Natural killer cell (primary cell): ENCODE measurements around the gene GUCA2B. TPM values are rescaled to one million over a fixed set of nuclear protein-coding genes. Genes with fewer than 3 reads are reported as not detected.

Experiments used
- ATAC-seq, 3 donors: fragments of 150-1000 bp in 2 of 3; fragments of 200-7000 bp in 1 of 3; cut with Tn5 transposase; 1 replicate in 1 of 3; 2 replicates in 2 of 3; pipeline ENCODE4 v1.10.0; 2021; ENCODE audit warnings: mild to moderate bottlenecking in 2 of 3, moderate library complexity in 2 of 3
- DNase-seq, 2 donors: peaks; one replicate each; pipeline versions ENCODE4 v3.0.0 to v3.0.0-alpha.2; 2013 to 2021; ENCODE audit warnings: mixed read lengths in 1 of 2
- H3K27ac ChIP-seq: one replicate; pipeline ENCODE4 v1.5.1; 2013; ENCODE audit warnings: mild to moderate bottlenecking, low read length
- H3K27me3 ChIP-seq: one replicate; pipeline ENCODE4 v1.6.1; 2013; ENCODE audit warnings: low read length; ENCODE audit not compliant: control insufficient read depth, insufficient read depth
- H3K36me3 ChIP-seq: one replicate; pipeline ENCODE4 v1.6.1; 2013; ENCODE audit warnings: low read length; ENCODE audit not compliant: control insufficient read depth, insufficient read depth
- H3K4me1 ChIP-seq: one replicate; pipeline ENCODE4 v1.6.1; 2013; ENCODE audit warnings: low read length; ENCODE audit not compliant: control insufficient read depth, insufficient read depth
- H3K4me3 ChIP-seq: one replicate; pipeline ENCODE4 v1.5.1; 2013; ENCODE audit warnings: low read length
- H3K9me3 ChIP-seq: one replicate; pipeline ENCODE4 v1.6.1; 2013; ENCODE audit warnings: low read length; ENCODE audit not compliant: control insufficient read depth, insufficient read depth
- H3K27ac Mint-ChIP-seq, 2 donors: one replicate each; pipeline ENCODE4 v1.8.0; 2022; ENCODE audit warnings: mild to moderate bottlenecking in 2 of 2, mixed read lengths in 2 of 2, moderate library complexity in 1 of 2
- H3K27me3 Mint-ChIP-seq, 2 donors: one replicate each; pipeline ENCODE4 v1.8.0; 2022; ENCODE audit warnings: low read depth in 2 of 2, mixed read lengths in 2 of 2
- H3K36me3 Mint-ChIP-seq: one replicate; pipeline ENCODE4 v1.8.0; 2022; ENCODE audit warnings: mixed read lengths
- H3K4me1 Mint-ChIP-seq, 2 donors: one replicate each; pipeline ENCODE4 v1.8.0; 2022; ENCODE audit warnings: mixed read lengths in 2 of 2
- H3K4me3 Mint-ChIP-seq: one replicate; pipeline ENCODE4 v1.8.0; 2022; ENCODE audit warnings: mild to moderate bottlenecking, moderate library complexity, mixed read lengths
- H3K9me3 Mint-ChIP-seq, 2 donors: one replicate each; pipeline ENCODE4 v1.8.0; 2022; ENCODE audit warnings: mixed read lengths in 2 of 2
- CTCF ChIP-seq: fragments of 200-600 bp; IDR thresholded peaks from one replicate; pipeline ENCODE4 v1.8.0; 2022; ENCODE audit warnings: antibody characterized with exemption
- WGBS: methylation state at CpG from one replicate; pipeline ENCODE4 v1.1.7; 2013; ENCODE audit warnings: missing lambda C conversion rate; ENCODE audit not compliant: insufficient coverage; 5-methylcytosine and 5-hydroxymethylcytosine counted together
- intact Hi-C: fragments of 100-400 bp; cut with micrococcal nuclease; formaldehyde crosslinking; loops from one replicate; pipeline ENCODE4 v1.14.2; 2022
- total RNA-seq, 4 donors: library from RNA; stranded (reverse); fragments of 120-200 nt in 1 of 4; gene quantifications; one replicate each; pipeline versions ENCODE4 v1.2.3 to v1.2.4, GENCODE V29; 2013 to 2022

Gene GUCA2B
- total RNA-seq, 3 donors from 2014 or later (not counting 1 experiment from before 2014, with no cell fraction given), result not detected

GRCh38 chr1:42148166-42148565 lies 5.0 kb upstream of the GUCA2B start:
- Histone ChIP-seq H3K9me3 (no peaks in the 10 kb centered on the region), H3K27me3 (no peaks in the 10 kb centered on the region), H3K4me3 (no peak overlapping the region), H3K27ac (no peak overlapping the region), H3K36me3 (no peaks in the 10 kb centered on the region), H3K4me1 (peaks cover 9% of the 10 kb centered on the region)
- Mint-ChIP-seq H3K4me3 (no peak overlapping the region), H3K9me3 (no peaks in the 10 kb centered on the region), H3K27me3 (peaks cover 8 to 17% of the 10 kb centered on the region in 2 donors), H3K4me1 (peaks cover 0 to 2% of the 10 kb centered on the region in 2 donors), H3K27ac (no peak overlapping the region), H3K36me3 (no peaks in the 10 kb centered on the region)
- DNase-seq (no peak), ATAC-seq (no peak)
- no CpG with 5 or more reads among the region's 1 CpG for WGBS
- intact Hi-C loops, result no loop called here
- TF ChIP-seq CTCF, result no peak

GRCh38 chr1:42150651-42151050 lies 2.6 kb upstream of the GUCA2B start:
- Mint-ChIP-seq H3K27me3 (peaks cover 8 to 17% of the 10 kb centered on the region in 2 donors), H3K36me3 (no peaks in the 10 kb centered on the region), H3K4me3 (no peak overlapping the region), H3K4me1 (no peaks in the 10 kb centered on the region), H3K9me3 (no peaks in the 10 kb centered on the region), H3K27ac (peak overlapping the region in 1 of 2 donors; percentile 8)
- Histone ChIP-seq H3K36me3 (no peaks in the 10 kb centered on the region), H3K27me3 (no peaks in the 10 kb centered on the region), H3K4me1 (peaks cover 5% of the 10 kb centered on the region), H3K4me3 (no peak overlapping the region), H3K9me3 (no peaks in the 10 kb centered on the region), H3K27ac (no peak overlapping the region)
- no peak for DNase-seq
- no peak for TF ChIP-seq CTCF
- 89% methylated on average over 5 of the region's 5 CpGs for WGBS
- intact Hi-C loops, result no loop called here
- no peak for ATAC-seq

- intact Hi-C loops, result no loop called here
- no peak for DNase-seq
- Histone ChIP-seq H3K4me1 (no peaks in the 10 kb centered on the region), H3K27me3 (no peaks in the 10 kb centered on the region), H3K4me3 (no peak overlapping the region), H3K27ac (no peak overlapping the region), H3K9me3 (no peaks in the 10 kb centered on the region), H3K36me3 (no peaks in the 10 kb centered on the region)
- no peak for TF ChIP-seq CTCF
- Mint-ChIP-seq H3K9me3 (no peaks in the 10 kb centered on the region), H3K4me1 (no peaks in the 10 kb centered on the region), H3K4me3 (no peak overlapping the region), H3K27me3 (peaks cover 8 to 17% of the 10 kb centered on the region in 2 donors), H3K36me3 (no peaks in the 10 kb centered on the region), H3K27ac (no peak overlapping the region)
- ATAC-seq, result no peak
- 77% methylated on average over 3 of the region's 3 CpGs for WGBS
Observed at GRCh38 chr1:42152119-42152518, 1.1 kb upstream of the GUCA2B start.

GRCh38 chr1:42153624-42154023 lies 414 bp downstream of the GUCA2B start:
- Histone ChIP-seq H3K27me3 (no peaks in the 10 kb centered on the region), H3K4me1 (peaks cover 5% of the 10 kb centered on the region), H3K9me3 (no peaks in the 10 kb centered on the region), H3K27ac (no peak overlapping the region), H3K36me3 (no peaks in the 10 kb centered on the region), H3K4me3 (no peak overlapping the region)
- Mint-ChIP-seq H3K4me1 (peaks cover 8 to 9% of the 10 kb centered on the region in 2 donors), H3K27me3 (peaks cover 8 to 17% of the 10 kb centered on the region in 2 donors), H3K9me3 (no peaks in the 10 kb centered on the region), H3K36me3 (no peaks in the 10 kb centered on the region), H3K4me3 (no peak overlapping the region), H3K27ac (no peak overlapping the region)
- no peak for TF ChIP-seq CTCF
- 85% methylated on average over 4 of the region's 6 CpGs for WGBS
- intact Hi-C loops, result no loop called here
- ATAC-seq, result no peak
- no peak for DNase-seq
